Hepatocyte (in vitro differentiated cells): ENCODE measurements around the gene ZG16B. TPM values are rescaled to one million over a fixed set of nuclear protein-coding genes. Genes with fewer than 3 reads are reported as not detected.

Experiments used
- DNase-seq: peaks from one replicate; pipeline ENCODE4 v3.0.0-alpha.2; 2016; ENCODE audit warnings: low spot score
- H2AFZ ChIP-seq: fragments of 200-600 bp; sonication (generic); 2 replicates; pipeline ENCODE4 v1.6.0; 2016; ENCODE audit warnings: antibody characterized with exemption, mild to moderate bottlenecking
- H3K27ac ChIP-seq: fragments of 200-600 bp; sonication (generic); 2 replicates; pipeline ENCODE4 v1.5.1; 2016; ENCODE audit warnings: mild to moderate bottlenecking
- H3K27me3 ChIP-seq: fragments of 200-600 bp; sonication (generic); 2 replicates; pipeline ENCODE4 v1.6.1; 2016
- H3K36me3 ChIP-seq: fragments of 200-600 bp; sonication (generic); replicated peaks from 2 replicates; pipeline ENCODE4 v1.5.1; 2016; ENCODE audit warnings: low read depth; ENCODE audit not compliant: insufficient read depth
- H3K4me1 ChIP-seq: fragments of 200-600 bp; sonication (generic); 2 replicates; pipeline ENCODE4 v1.5.1; 2016; ENCODE audit warnings: mild to moderate bottlenecking, moderate library complexity; ENCODE audit not compliant: insufficient read depth
- H3K4me2 ChIP-seq: fragments of 200-600 bp; sonication (generic); 2 replicates; pipeline ENCODE4 v1.6.0; 2016
- H3K4me3 ChIP-seq: fragments of 200-600 bp; sonication (generic); 2 replicates; pipeline ENCODE4 v1.5.1; 2016; ENCODE audit warnings: mild to moderate bottlenecking
- H3K79me2 ChIP-seq: fragments of 200-600 bp; sonication (generic); 2 replicates; pipeline ENCODE4 v1.6.0; 2017; ENCODE audit warnings: mild to moderate bottlenecking
- H3K9me2 ChIP-seq: fragments of 200-600 bp; sonication (generic); replicated peaks from 2 replicates; pipeline ENCODE4 v1.6.0; 2017; ENCODE audit warnings: mild to moderate bottlenecking; ENCODE audit not compliant: insufficient read depth
- H3K9me3 ChIP-seq: fragments of 200-600 bp; sonication (generic); 2 replicates; pipeline ENCODE4 v1.5.1; 2016; ENCODE audit warnings: low read depth, mild to moderate bottlenecking
- H4K20me1 ChIP-seq: fragments of 200-600 bp; sonication (generic); 2 replicates; pipeline ENCODE4 v1.6.0; 2016; ENCODE audit warnings: mild to moderate bottlenecking; ENCODE audit not compliant: insufficient read depth, poor library complexity, severe bottlenecking
- CTCF ChIP-seq: fragments of 200-600 bp; sonication (generic); IDR thresholded peaks from 2 replicates; pipeline ENCODE4 v1.5.1; 2016; ENCODE audit warnings: antibody characterized with exemption, mild to moderate bottlenecking; ENCODE audit not compliant: poor library complexity
- EZH2 ChIP-seq: fragments of 200-600 bp; sonication (generic); IDR thresholded peaks from 2 replicates; pipeline ENCODE4 v1.6.1; 2016; ENCODE audit warnings: antibody characterized with exemption, mild to moderate bottlenecking, borderline replicate concordance
- EZH2phosphoT487 ChIP-seq: fragments of 200-600 bp; sonication (generic); IDR thresholded peaks from one replicate; pipeline ENCODE4 v1.6.1; 2018; ENCODE audit warnings: antibody characterized with exemption, mild to moderate bottlenecking, low read depth, moderate library complexity; ENCODE audit not compliant: unreplicated experiment, severe bottlenecking
- WGBS: methylation state at CpG from one replicate; pipeline ENCODE4 v1.1.6; 2016; ENCODE audit warnings: low lambda C conversion rate; ENCODE audit errors: missing lambda C conversion rate; 5-methylcytosine and 5-hydroxymethylcytosine counted together
- polyA plus RNA-seq: library from polyadenylated mRNA; unstranded; fragments of >200 nt; fragmentation: Nextera tagmentation; extraction: Ambion mirVana; gene quantifications from 2 replicates; pipeline ENCODE4 v1.2.1, GENCODE V29; 2016
- total RNA-seq: library from RNA; depleted of rRNA; stranded (reverse); fragments of >200 nt; gene quantifications from 2 replicates; pipeline ENCODE4 v1.2.3, GENCODE V29; 2014

ZG16B gene
- total and polyA plus RNA-seq, 2 experiments from 2014 or later = 4.3 to 4.9 TPM

- WGBS = 88% methylated on average over 6 of the region's 6 CpGs
- no peaks in the 10 kb centered on the region for H4K20me1 ChIP-seq
- peaks cover 10% of the 10 kb centered on the region for H3K4me1 ChIP-seq
- no peaks in the 10 kb centered on the region for H3K9me3 ChIP-seq
- no peaks in the 10 kb centered on the region for H3K9me2 ChIP-seq
- no peak overlapping the region for H3K4me3 ChIP-seq
- H3K4me2 ChIP-seq = no peak overlapping the region
- TF ChIP-seq CTCF (no peak), EZH2phosphoT487 (no peak), EZH2 (no peak)
- no peak overlapping the region for H3K27ac ChIP-seq
- no peaks in the 10 kb centered on the region for H3K79me2 ChIP-seq
- H2AFZ ChIP-seq = no peak overlapping the region
- DNase-seq = no peak
- no peaks in the 10 kb centered on the region for H3K36me3 ChIP-seq
- no peaks in the 10 kb centered on the region for H3K27me3 ChIP-seq
These were observed 41.8 kb downstream of the ZG16B start for GRCh38 chr16:2871926-2872325.

GRCh38 chr16:2874032-2874911 lies 44.2 kb downstream of the ZG16B start:
- TF ChIP-seq EZH2phosphoT487 = no peak
- TF ChIP-seq CTCF = no peak
- TF ChIP-seq EZH2 = no peak
- Histone ChIP-seq H4K20me1 (no peaks in the 10 kb centered on the region), H3K27me3 (no peaks in the 10 kb centered on the region), H3K27ac (no peak overlapping the region), H3K79me2 (no peaks in the 10 kb centered on the region), H3K4me2 (peak overlapping the region; percentile 16), H3K9me2 (no peaks in the 10 kb centered on the region), H3K36me3 (no peaks in the 10 kb centered on the region), H3K9me3 (no peaks in the 10 kb centered on the region), H2AFZ (no peak overlapping the region), H3K4me3 (no peak overlapping the region), H3K4me1 (peaks cover 4% of the 10 kb centered on the region)
- DNase-seq = no peak
- 67% methylated on average over 20 of the region's 21 CpGs for WGBS

- H3K9me3 ChIP-seq = no peaks in the 10 kb centered on the region
- H3K79me2 ChIP-seq = no peaks in the 10 kb centered on the region
- H3K4me1 ChIP-seq = peaks cover 4% of the 10 kb centered on the region
- H3K4me2 ChIP-seq = peak overlapping the region; percentile 16
- H3K9me2 ChIP-seq = no peaks in the 10 kb centered on the region
- no peaks in the 10 kb centered on the region for H3K36me3 ChIP-seq
- 18% methylated on average over 25 of the region's 25 CpGs for WGBS
- no peaks in the 10 kb centered on the region for H3K27me3 ChIP-seq
- no peak overlapping the region for H2AFZ ChIP-seq
- H4K20me1 ChIP-seq = no peaks in the 10 kb centered on the region
- no peak overlapping the region for H3K4me3 ChIP-seq
- TF ChIP-seq CTCF (peak; percentile 93), EZH2phosphoT487 (no peak)
- H3K27ac ChIP-seq = no peak overlapping the region
- DNase-seq = peak; percentile 87
These were observed 44.8 kb downstream of the ZG16B start for GRCh38 chr16:2874912-2875362.
